GM23248 (cell line): Measurements from ENCODE around the gene INPP1.

Source experiments
- EZH2 ChIP-seq: fragments of 200-600 bp; sonication (generic); IDR thresholded peaks from 2 replicates; pipeline ENCODE4 v1.6.1; 2018; ENCODE audit warnings: antibody characterized with exemption, mild to moderate bottlenecking; ENCODE audit not compliant: insufficient read depth, poor library complexity, severe bottlenecking
- EZH2phosphoT487 ChIP-seq: fragments of 200-600 bp; sonication (generic); IDR thresholded peaks from 2 replicates; pipeline ENCODE4 v1.6.1; 2018; ENCODE audit warnings: antibody characterized with exemption, moderate library complexity, mild to moderate bottlenecking, low read depth; ENCODE audit not compliant: insufficient read depth

DNA sequence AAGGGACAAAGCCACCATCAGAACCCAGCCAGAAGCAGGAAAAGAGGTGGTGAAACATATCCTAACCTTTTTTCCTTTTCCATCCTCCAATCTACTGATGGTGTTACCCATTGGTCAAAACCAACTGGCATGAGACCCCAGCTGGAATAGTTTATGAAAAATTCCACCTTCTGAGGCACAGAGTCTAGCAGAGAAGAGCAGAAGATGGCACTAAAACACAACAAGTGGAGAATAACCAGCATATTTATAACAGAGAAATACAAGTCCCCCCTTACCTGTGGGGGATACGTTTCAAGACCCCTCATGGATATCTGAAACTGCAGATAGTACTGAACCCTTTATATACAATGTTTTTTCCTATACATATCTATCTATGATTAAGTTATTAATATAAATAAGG lies 4.9 kb upstream of the INPP1 start:
- TF ChIP-seq EZH2 (no peak), EZH2phosphoT487 (no peak)
